ES-I3 (cell line): Measurements from ENCODE around the gene SORL1.

Experiments used
- H3K36me3 ChIP-seq: 2 replicates; pipeline ENCODE4 v1.6.1; 2013; ENCODE audit warnings: mild to moderate bottlenecking, low read length, control low read depth, moderate library complexity; ENCODE audit not compliant: insufficient read depth
- H3K4me1 ChIP-seq: 2 replicates; pipeline ENCODE4 v1.6.1; 2013; ENCODE audit warnings: mild to moderate bottlenecking, control low read depth, low read length; ENCODE audit not compliant: insufficient read depth
- H3K9ac ChIP-seq: 2 replicates; pipeline ENCODE4 v1.6.1; 2013; ENCODE audit warnings: low read depth, mild to moderate bottlenecking, low read length, moderate library complexity
- H3K9me3 ChIP-seq: 2 replicates; pipeline ENCODE4 v1.6.1; 2013; ENCODE audit warnings: mild to moderate bottlenecking, low read length, moderate library complexity; ENCODE audit not compliant: control insufficient read depth, insufficient read depth

SORL1 gene

DNA sequence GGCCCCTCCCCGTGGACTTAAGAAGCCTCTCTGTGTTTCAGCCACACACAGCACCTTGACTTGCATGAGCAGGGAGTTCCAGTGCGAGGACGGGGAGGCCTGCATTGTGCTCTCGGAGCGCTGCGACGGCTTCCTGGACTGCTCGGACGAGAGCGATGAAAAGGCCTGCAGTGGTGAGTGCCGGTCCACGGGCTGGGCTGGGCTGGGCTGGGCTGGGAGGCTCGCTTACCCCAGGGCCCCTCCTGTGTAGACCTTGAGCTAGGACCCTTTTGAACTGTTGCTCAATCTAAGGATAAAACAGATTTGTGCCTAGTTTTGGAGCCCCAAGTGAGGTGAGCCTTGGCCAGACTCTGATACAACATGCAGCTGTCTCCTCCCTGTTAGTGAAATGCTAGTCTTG lies 152.0 kb downstream of the SORL1 start:
- H3K9ac ChIP-seq = no peak overlapping the region
- peaks cover 6% of the 10 kb centered on the region; the same call in 1 of the 2 replicates for H3K36me3 ChIP-seq
- no peaks in the 10 kb centered on the region for H3K4me1 ChIP-seq
- H3K9me3 ChIP-seq = no peaks in the 10 kb centered on the region

DNA sequence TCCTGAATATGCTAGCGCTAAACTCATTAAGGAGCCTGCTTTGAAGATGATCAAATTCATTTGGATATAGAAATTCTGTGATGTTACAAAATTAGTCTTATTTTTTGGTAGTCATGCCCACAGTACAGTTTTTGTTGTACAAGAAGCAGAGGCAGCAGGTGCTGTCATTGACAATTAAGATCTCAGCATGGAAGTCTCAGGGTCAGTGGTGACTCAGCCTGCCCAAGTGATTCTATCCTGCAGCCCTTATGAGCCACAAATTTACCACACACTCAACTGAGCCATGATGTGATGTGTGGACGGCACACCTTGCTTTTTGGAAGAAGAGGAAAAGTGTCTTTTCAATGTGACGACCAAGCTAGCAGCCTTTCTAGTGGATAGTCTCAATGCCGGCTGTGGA lies 154.2 kb downstream of the SORL1 start:
- Histone ChIP-seq H3K9ac (no peak overlapping the region), H3K4me1 (no peaks in the 10 kb centered on the region), H3K9me3 (no peaks in the 10 kb centered on the region), H3K36me3 (peaks cover 7% of the 10 kb centered on the region)

GRCh38 chr11:121607341-121607740 lies 155.2 kb downstream of the SORL1 start:
- no peak overlapping the region for H3K9ac ChIP-seq
- H3K36me3 ChIP-seq = peaks cover 7% of the 10 kb centered on the region
- H3K4me1 ChIP-seq = no peaks in the 10 kb centered on the region
- no peaks in the 10 kb centered on the region for H3K9me3 ChIP-seq

DNA sequence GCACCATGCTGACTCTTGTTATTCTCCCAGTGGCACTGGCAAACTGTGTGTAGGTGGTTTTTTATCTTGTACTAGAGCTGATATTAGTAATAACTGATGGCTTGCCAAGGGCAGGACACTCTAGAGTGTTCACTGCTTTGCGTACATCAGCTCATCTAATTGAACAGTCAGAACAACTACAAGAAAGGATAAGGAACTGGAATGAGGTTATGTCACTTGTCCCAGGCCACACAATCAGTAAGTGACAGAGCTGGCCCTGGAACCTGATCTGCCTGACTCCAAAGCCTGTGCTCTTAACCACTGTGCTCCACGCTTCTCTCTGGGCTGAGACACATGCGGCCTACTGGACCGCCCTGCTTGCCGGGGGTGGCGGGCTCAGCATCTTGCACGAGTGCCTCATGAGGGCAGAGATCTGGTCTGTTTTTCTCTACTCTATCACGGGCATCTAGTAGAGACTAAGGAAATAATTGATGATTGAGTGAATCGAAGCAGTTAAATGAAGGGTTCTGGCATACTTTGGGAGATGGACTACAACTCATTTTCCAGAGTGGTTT lies 156.5 kb downstream of the SORL1 start:
- peaks cover 7% of the 10 kb centered on the region for H3K36me3 ChIP-seq
- no peaks in the 10 kb centered on the region for H3K9me3 ChIP-seq
- no peaks in the 10 kb centered on the region for H3K4me1 ChIP-seq
- H3K9ac ChIP-seq = no peak overlapping the region

GRCh38 chr11:121610706-121611105 lies 158.6 kb downstream of the SORL1 start:
- peaks cover 5% of the 10 kb centered on the region for H3K36me3 ChIP-seq
- peaks cover 16% of the 10 kb centered on the region for H3K4me1 ChIP-seq
- no peak overlapping the region for H3K9ac ChIP-seq
- no peaks in the 10 kb centered on the region for H3K9me3 ChIP-seq

- Histone ChIP-seq H3K4me1 (peaks cover 21% of the 10 kb centered on the region), H3K9me3 (no peaks in the 10 kb centered on the region), H3K36me3 (peaks cover 7% of the 10 kb centered on the region), H3K9ac (no peak overlapping the region)
Measured at GRCh38 chr11:121611242-121611641, 159.1 kb downstream of the SORL1 start.

DNA sequence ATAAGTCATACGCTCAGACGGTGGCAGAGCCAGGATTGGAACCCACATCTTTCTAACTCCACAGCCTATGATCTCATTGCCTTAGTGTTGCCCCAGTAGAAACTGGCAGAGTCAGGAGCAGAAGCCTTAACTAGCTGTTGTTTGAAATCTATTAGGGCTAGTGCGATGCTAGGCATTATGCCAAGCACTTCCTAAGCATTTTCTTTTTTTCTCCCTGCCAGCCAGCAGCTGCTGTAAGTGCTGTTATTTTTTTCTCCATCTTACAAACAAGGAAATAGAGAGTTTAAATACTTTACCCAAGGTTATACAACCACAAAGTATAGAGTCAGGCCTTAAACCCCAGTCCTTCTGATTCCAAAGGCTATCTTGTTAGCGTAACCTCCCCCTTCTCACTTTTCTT lies 161.6 kb downstream of the SORL1 start:
- Histone ChIP-seq H3K36me3 (peaks cover 12% of the 10 kb centered on the region), H3K9ac (no peak overlapping the region), H3K9me3 (no peaks in the 10 kb centered on the region), H3K4me1 (peaks cover 30% of the 10 kb centered on the region)

DNA sequence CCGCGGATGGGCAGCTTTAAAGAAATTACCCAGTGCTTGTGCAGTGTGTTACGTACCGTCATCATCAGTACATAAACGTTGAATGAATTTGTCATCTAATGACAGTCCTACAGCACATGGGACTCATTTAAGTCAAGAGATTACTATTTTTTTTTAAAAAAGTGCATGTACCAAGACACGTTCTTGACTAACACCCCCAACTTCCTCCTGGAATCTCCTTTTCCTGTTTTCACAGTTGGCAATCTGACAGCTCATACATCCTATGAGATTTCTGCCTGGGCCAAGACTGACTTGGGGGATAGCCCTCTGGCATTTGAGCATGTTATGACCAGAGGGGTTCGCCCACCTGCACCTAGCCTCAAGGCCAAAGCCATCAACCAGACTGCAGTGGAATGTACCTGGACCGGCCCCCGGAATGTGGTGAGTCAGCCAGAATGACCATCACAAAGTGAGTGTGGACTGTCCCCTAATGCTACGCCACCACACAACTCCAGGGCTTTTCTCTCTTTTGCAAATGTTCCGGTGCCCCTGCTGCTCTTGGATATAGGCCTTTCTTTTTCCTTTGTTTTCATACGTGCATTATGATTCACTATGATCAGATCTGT lies 162.6 kb downstream of the SORL1 start:
- no peak overlapping the region for H3K9ac ChIP-seq
- no peaks in the 10 kb centered on the region for H3K9me3 ChIP-seq
- peaks cover 30% of the 10 kb centered on the region for H3K4me1 ChIP-seq
- H3K36me3 ChIP-seq = peaks cover 10% of the 10 kb centered on the region

GRCh38 chr11:121615501-121615900 lies 163.4 kb downstream of the SORL1 start:
- no peak overlapping the region; the same call in 1 of the 2 replicates for H3K9ac ChIP-seq
- peaks cover 30% of the 10 kb centered on the region for H3K4me1 ChIP-seq
- peaks cover 10% of the 10 kb centered on the region for H3K36me3 ChIP-seq
- no peaks in the 10 kb centered on the region for H3K9me3 ChIP-seq

DNA sequence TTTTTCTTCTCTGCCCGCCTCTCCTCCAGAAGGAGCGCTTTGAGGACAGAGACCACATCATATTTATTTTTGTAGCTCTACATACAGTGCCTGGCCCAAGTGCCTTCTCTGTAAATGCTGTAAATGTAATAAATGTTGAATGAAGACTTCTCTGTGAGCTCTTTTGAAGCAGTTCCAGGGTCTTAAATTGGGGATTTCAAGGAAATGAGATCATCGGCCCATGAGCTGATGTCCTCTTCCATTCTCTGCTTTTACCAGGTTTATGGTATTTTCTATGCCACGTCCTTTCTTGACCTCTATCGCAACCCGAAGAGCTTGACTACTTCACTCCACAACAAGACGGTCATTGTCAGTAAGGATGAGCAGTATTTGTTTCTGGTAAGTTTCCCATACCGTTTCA lies 166.4 kb downstream of the SORL1 start:
- Histone ChIP-seq H3K9ac (no peak overlapping the region), H3K4me1 (peaks cover 34% of the 10 kb centered on the region), H3K36me3 (peaks cover 14% of the 10 kb centered on the region)

GRCh38 chr11:121625777-121626506 lies 173.8 kb downstream of the SORL1 start:
- Histone ChIP-seq H3K36me3 (peaks cover 2% of the 10 kb centered on the region; the same call in 1 of the 2 replicates), H3K9me3 (no peaks in the 10 kb centered on the region), H3K9ac (no peak overlapping the region), H3K4me1 (peaks cover 4% of the 10 kb centered on the region; the same call in 1 of the 2 replicates)

More for the DNA sequence above, 166.4 kb downstream of the SORL1 start:
- H3K9me3 ChIP-seq = no peaks in the 10 kb centered on the region

DNA sequence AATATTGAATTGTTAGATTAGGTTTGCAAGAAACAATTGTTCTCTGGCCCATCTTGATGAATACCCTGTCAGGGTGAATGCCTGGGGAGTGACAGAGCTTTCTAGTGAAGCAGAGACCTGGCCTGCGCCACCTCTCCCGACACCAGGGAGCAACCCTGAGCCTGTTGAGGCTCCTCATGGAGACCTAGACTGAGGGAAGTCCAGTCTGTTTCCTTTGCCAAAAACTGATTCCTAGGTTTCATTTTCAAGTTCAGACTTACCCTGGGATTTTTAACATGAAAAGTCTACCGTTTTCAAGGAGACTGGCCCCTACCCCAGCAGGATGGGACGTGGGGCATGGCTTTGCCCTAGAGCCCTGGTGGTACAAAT lies 174.4 kb downstream of the SORL1 start:
- H3K9ac ChIP-seq = no peak overlapping the region
- no peaks in the 10 kb centered on the region; the same call in 1 of the 2 replicates for H3K36me3 ChIP-seq
- peaks cover 4% of the 10 kb centered on the region; the same call in 1 of the 2 replicates for H3K4me1 ChIP-seq
- H3K9me3 ChIP-seq = no peaks in the 10 kb centered on the region

GRCh38 chr11:121626980-121627379 lies 174.9 kb downstream of the SORL1 start:
- no peak overlapping the region for H3K9ac ChIP-seq
- peaks cover 4% of the 10 kb centered on the region; the same call in 1 of the 2 replicates for H3K4me1 ChIP-seq
- H3K9me3 ChIP-seq = no peaks in the 10 kb centered on the region
- no peaks in the 10 kb centered on the region; the same call in 1 of the 2 replicates for H3K36me3 ChIP-seq

GRCh38 chr11:121630041-121630440 lies 177.9 kb downstream of the SORL1 start:
- H3K9me3 ChIP-seq = no peaks in the 10 kb centered on the region
- no peaks in the 10 kb centered on the region for H3K4me1 ChIP-seq

GRCh38 chr11:121631456-121631855 lies 179.3 kb downstream of the SORL1 start:
- Histone ChIP-seq H3K36me3 (no peaks in the 10 kb centered on the region; the same call in 1 of the 2 replicates), H3K9ac (no peak overlapping the region), H3K4me1 (peaks cover 9% of the 10 kb centered on the region), H3K9me3 (no peaks in the 10 kb centered on the region)

More at GRCh38 chr11:121630041-121630440, 177.9 kb downstream of the SORL1 start:
- H3K36me3 ChIP-seq = no peaks in the 10 kb centered on the region; the same call in 1 of the 2 replicates
- no peak overlapping the region for H3K9ac ChIP-seq
